T-helper 1 cell (primary cell): ENCODE results near the gene ELF2.
A peak's percentile ranks its signal among the peaks of the same experiment; 100 is the strongest.
"Not testable (repeated sequence)": the region's sequence is repeated elsewhere in the genome, so short reads cannot be mapped to it uniquely, and the experiment has no call there.

ENCODE experiments used
- DNase-seq, 5 donors: peaks; one replicate each; pipeline ENCODE4 v3.0.0-alpha.2; 2012 to 2020

Gene ELF2

GRCh38 chr4:139184129-139184528 is 7.1 kb upstream of the ELF2 start:
- no peak for DNase-seq

- DNase-seq, result peak; percentile 82 to 95 (median 88)
These were observed 1.0 kb upstream of the ELF2 start for GRCh38 chr4:139177869-139178619.

GRCh38 chr4:139176302-139177048 is 543 bp downstream of the ELF2 start:
- peak; percentile 55 to 72 (median 60) for DNase-seq

DNA sequence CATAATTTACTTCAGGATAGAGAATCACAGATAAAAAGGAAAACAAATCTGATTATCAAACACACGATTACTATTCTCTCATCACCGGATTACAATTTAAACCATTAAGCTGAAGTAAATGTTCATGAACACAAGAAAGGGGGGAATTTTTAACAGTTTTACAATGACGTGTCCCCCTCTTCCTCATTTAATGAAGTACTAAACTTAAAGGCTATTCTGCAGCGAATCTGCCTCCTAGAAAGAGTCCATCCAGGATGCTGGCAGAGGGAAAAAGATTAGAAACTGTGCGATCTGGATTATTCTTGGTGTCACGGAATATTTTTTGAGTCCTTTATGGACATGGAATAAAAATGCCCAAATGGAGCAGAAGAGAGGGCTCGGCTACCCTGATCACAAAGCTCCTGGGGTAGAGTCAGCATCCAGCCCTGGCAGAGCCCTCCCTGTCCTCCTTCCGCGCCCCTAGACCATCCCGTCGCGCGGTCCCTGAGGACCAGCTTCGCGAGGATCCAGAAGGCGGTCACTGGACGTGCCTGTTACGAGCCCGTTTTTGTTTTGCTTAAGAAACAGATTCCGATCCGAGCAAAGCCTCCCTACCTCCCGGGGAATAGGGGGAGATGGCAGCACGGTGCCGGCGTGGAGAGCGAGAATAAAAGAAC is 1.2 kb downstream of the ELF2 start:
- DNase-seq, result no peak

- DNase-seq, result no peak
These were observed 4.9 kb downstream of the ELF2 start for GRCh38 chr4:139171876-139172691.

DNA sequence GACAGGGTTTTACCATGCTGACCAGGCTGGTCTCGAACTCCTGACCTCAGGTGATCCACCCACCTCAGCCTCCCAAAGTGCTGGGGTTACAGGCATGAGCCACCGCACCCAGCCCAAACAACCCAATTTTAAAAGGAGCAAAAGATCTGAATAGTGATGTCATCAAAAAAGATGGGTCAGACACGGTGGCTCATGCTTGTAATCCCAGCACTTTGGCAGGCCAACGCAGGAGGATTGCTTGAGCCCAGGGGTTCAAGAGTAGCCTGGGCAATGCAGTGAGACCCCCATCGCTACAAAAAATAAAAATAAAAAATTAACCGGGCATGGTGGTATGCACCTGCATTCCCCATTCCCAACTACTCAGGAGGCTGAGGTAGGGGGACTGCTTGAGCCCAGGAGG is 6.1 kb downstream of the ELF2 start:
- no peak for DNase-seq

- DNase-seq, result no peak
These were observed 9.1 kb downstream of the ELF2 start for GRCh38 chr4:139167774-139168444.

- no peak for DNase-seq
These were observed 12.3 kb downstream of the ELF2 start for GRCh38 chr4:139164731-139165130.

GRCh38 chr4:139163806-139164206 is 13.2 kb downstream of the ELF2 start:
- no peak for DNase-seq

DNA sequence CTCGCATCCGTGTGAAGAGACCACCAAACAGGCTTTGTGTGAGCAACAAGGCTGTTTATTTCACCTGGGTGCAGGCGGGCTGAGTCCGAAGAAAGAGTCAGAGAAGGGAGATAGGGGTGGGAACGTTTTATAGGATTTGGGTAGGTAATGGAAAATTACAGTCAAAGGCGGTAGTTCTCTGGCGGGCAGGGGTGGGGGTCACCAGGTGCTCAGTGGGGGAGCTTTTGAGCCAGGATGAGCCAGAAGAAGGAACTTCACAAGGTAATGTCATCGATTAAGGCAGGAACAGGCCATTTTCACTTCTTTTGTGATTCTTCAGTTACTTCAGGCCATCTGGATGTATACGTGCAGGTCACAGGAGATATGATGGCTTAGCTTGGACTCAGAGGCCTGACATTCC is 19.0 kb downstream of the ELF2 start:
- DNase-seq, result not testable (repeated sequence)

- no peak for DNase-seq
These were observed 22.0 kb downstream of the ELF2 start for GRCh38 chr4:139154952-139155557.

GRCh38 chr4:139154538-139154937 is 22.5 kb downstream of the ELF2 start:
- DNase-seq, result no peak

- no peak for DNase-seq
These were observed 22.9 kb downstream of the ELF2 start for GRCh38 chr4:139154134-139154421.

GRCh38 chr4:139153411-139154133 is 23.4 kb downstream of the ELF2 start:
- no peak for DNase-seq

DNA sequence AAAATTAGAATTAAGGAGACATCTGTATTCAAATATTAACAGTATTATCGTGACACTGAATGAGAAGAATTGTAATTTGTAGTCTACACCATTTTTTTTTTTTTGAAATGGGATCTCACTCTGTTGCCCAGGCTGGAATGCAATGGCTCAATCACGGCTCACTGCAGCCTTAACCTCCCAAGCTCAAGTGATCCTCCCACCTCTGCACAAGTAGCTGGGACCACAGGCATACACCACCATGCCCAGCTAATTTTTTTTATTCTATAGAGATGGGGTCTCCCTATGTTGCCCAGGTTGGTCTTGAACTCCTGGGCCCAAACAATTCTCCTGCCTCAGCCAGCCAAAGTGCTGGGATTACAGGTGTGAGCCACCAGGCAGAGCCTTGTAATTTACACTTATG is 24.8 kb downstream of the ELF2 start:
- no peak for DNase-seq

DNA sequence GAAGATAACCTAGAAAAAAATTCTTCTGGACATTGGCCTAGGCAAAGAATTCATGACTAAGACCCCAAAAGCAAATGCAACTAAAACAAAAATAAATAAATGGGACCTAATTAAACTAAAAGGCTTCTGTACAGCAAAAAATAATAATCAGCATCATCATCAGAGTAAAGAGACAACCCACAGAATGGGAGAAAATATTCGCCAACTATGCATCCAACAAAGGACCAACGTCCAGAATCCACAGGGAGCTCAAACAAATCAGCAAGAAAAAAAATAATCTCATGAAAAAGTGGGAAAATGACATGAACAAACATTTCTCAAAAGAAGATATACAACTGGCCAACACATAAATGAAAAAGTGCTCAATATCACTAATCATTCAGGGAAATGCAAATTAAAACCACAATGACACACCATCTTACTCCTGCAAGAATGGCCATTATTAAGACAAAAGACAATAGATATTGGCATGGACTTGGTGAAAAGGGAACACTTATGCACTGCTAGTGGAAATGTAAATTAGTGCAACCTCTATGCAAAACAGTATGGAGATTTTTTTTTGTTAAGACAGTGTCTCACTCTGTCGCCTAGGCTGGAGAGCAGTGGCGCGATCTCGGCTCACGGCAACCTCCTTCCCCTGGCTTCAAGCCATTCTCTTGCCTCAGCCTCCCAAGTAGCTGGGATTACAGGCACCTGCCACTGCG is 29.9 kb downstream of the ELF2 start:
- DNase-seq, result no peak

- no peak for DNase-seq
These were observed 31.5 kb downstream of the ELF2 start for GRCh38 chr4:139145552-139145932.

- DNase-seq, result no peak
These were observed 32.0 kb downstream of the ELF2 start for GRCh38 chr4:139144911-139145551.

GRCh38 chr4:139144161-139144859 is 32.7 kb downstream of the ELF2 start:
- DNase-seq, result no peak

- no peak for DNase-seq
These were observed 34.0 kb downstream of the ELF2 start for GRCh38 chr4:139142980-139143379.
